HCT116 (cell line): Measurements from ENCODE around the gene DNAJC9. TPM values are rescaled to one million over a fixed set of nuclear protein-coding genes. Genes with fewer than 3 reads are reported as not detected.

Experiments used
- ATAC-seq: fragments of 200-7000 bp; cut with Tn5 transposase; 2 replicates; pipeline ENCODE4 v1.9.1; 2020; ENCODE audit warnings: mild to moderate bottlenecking, moderate library complexity
- BruUV-seq: library from RNA; stranded (reverse); fragments of 400-500 nt; replicated peaks from 2 replicates; lab custom pipeline; 2021; lab: Mats Ljungman, UMichigan
- CTCF ChIA-PET: fragments of 300-600 bp; sonication (Branson Sonifier 250); formaldehyde crosslinking; loops from one replicate; lab custom pipeline; 2021; ENCODE audit warnings: antibody characterized with exemption; lab: Charles Lee
- POLR2A ChIA-PET: fragments of 300-600, 350-600 bp; sonication (Branson Sonifier 250); formaldehyde crosslinking; loops from one replicate; lab custom pipeline; 2021; ENCODE audit warnings: antibody characterized with exemption; lab: Charles Lee
- RAD21 ChIA-PET, 2 experiments: fragments of 300-600 bp; sonication (Branson Sonifier 250); formaldehyde crosslinking; loops; one replicate each; lab custom pipeline; 2023; ENCODE audit warnings: low total read pairs in 2 of 2; ENCODE audit not compliant: uncharacterized antibody in 2 of 2, unreplicated experiment in 2 of 2, low non-redundant PET in 1 of 2; lab: Charles Lee
- DNase-seq: peaks from one replicate; pipeline ENCODE4 v3.0.0-alpha.2; 2010; ENCODE audit warnings: low read depth, low spot score
- H2AFZ ChIP-seq: fragments of 200-600 bp; shearing (Covaris generic), sonication (generic); 2 replicates; pipeline ENCODE4 v1.6.1; 2017; ENCODE audit warnings: low read depth, mixed run types, mixed read lengths, antibody characterized with exemption, low read length; ENCODE audit not compliant: poor library complexity, severe bottlenecking
- H3K27ac ChIP-seq: 2 replicates; pipeline ENCODE4 v1.5.1; 2012; ENCODE audit warnings: low read depth, low read length
- H3K27me3 ChIP-seq: fragments of 200-600 bp; sonication (generic); 2 replicates; pipeline ENCODE4 v1.6.1; 2016; ENCODE audit warnings: mixed run types, low read length, mixed read lengths; ENCODE audit not compliant: insufficient read depth
- H3K36me3 ChIP-seq, 2 experiments: fragments of 200-500 bp in 1 of 2; fragments of 200-600 bp in 1 of 2; sonication (Bioruptor generic) in 1 of 2; sonication (generic) in 1 of 2; 2 replicates each; pipeline versions ENCODE4 v1.5.1 to v1.6.1; 2014 to 2016; ENCODE audit warnings: low read length in 2 of 2, inconsistent platforms in 1 of 2, mixed read lengths in 1 of 2, mixed run types in 1 of 2; ENCODE audit not compliant: insufficient read depth in 2 of 2, control insufficient read depth in 1 of 2
- H3K4me1 ChIP-seq, 2 experiments: fragments of 200-600 bp in 1 of 2; sonication (generic) in 1 of 2; 2 replicates each; pipeline versions ENCODE4 v1.5.1 to v1.6.1; 2012 to 2017; ENCODE audit warnings: low read length in 2 of 2, inconsistent platforms in 1 of 2, mild to moderate bottlenecking in 1 of 2, mixed read lengths in 1 of 2, mixed run types in 1 of 2, moderate library complexity in 1 of 2; ENCODE audit not compliant: insufficient read depth in 2 of 2, control insufficient read depth in 1 of 2
- H3K4me2 ChIP-seq: fragments of 200-600 bp; sonication (generic); 2 replicates; pipeline ENCODE4 v1.6.1; 2017; ENCODE audit warnings: mixed run types, low read length, mixed read lengths
- H3K4me3 ChIP-seq, 2 experiments: fragments of 200-600 bp in 1 of 2; sonication (generic) in 1 of 2; replicated peaks in 1 of 2; 2 replicates each; pipeline ENCODE4 v1.5.1; 2011 to 2016; ENCODE audit warnings: low read length in 2 of 2, control low read depth in 1 of 2, low read depth in 1 of 2, mild to moderate bottlenecking in 1 of 2, mixed read lengths in 1 of 2, mixed run types in 1 of 2
- H3K79me2 ChIP-seq: fragments of 200-600 bp; sonication (generic); 2 replicates; pipeline ENCODE4 v1.6.1; 2017; ENCODE audit warnings: mild to moderate bottlenecking, mixed run types, low read length, moderate library complexity, mixed read lengths; ENCODE audit not compliant: insufficient read depth
- H3K9ac ChIP-seq: fragments of 200-600 bp; sonication (generic); 2 replicates; pipeline ENCODE4 v1.6.1; 2016; ENCODE audit warnings: low read length, mixed read lengths
- H3K9me2 ChIP-seq: fragments of 200-600 bp; sonication (generic), shearing (Covaris generic); 2 replicates; pipeline ENCODE4 v1.6.1; 2017; ENCODE audit warnings: mixed run types, mild to moderate bottlenecking, moderate library complexity; ENCODE audit not compliant: insufficient read depth
- H3K9me3 ChIP-seq, 2 experiments: fragments of 200-500 bp in 1 of 2; fragments of 200-600 bp in 1 of 2; sonication (Bioruptor generic) in 1 of 2; sonication (generic) in 1 of 2; 2 replicates each; pipeline ENCODE4 v1.6.1; 2014 to 2017; ENCODE audit warnings: low read length in 2 of 2, mixed read lengths in 2 of 2, inconsistent platforms in 1 of 2, low read depth in 1 of 2, mild to moderate bottlenecking in 1 of 2, mixed run types in 1 of 2, moderate library complexity in 1 of 2; ENCODE audit not compliant: control insufficient read depth in 1 of 2, insufficient read depth in 1 of 2
- H4K20me1 ChIP-seq: fragments of 200-600 bp; sonication (generic), shearing (Covaris generic); 2 replicates; pipeline ENCODE4 v1.6.1; 2017; ENCODE audit warnings: mixed run types, mild to moderate bottlenecking, moderate library complexity; ENCODE audit not compliant: insufficient read depth
- CBX3 ChIP-seq: IDR thresholded peaks from 2 replicates; pipeline ENCODE4 v1.6.1; 2012; ENCODE audit warnings: low read depth
- CEBPB ChIP-seq: IDR thresholded peaks from 2 replicates; pipeline ENCODE4 v1.6.1; 2012; ENCODE audit warnings: low read depth
- EGR1 ChIP-seq: IDR thresholded peaks from 2 replicates; pipeline ENCODE4 v1.6.1; 2012; ENCODE audit warnings: low read depth
- ELF1 ChIP-seq: IDR thresholded peaks from 2 replicates; pipeline ENCODE4 v1.6.1; 2012; ENCODE audit warnings: low read depth, borderline replicate concordance
- EZH2 ChIP-seq: fragments of 200-600 bp; sonication (generic); IDR thresholded peaks from 2 replicates; pipeline ENCODE4 v1.6.1; 2017; ENCODE audit warnings: antibody characterized with exemption, mixed run types
- JUND ChIP-seq: IDR thresholded peaks from 2 replicates; pipeline ENCODE4 v1.6.1; 2012
- POLR2A ChIP-seq: IDR thresholded peaks from 2 replicates; pipeline ENCODE4 v1.7.0; 2011; ENCODE audit warnings: borderline replicate concordance; ENCODE audit not compliant: insufficient read depth, insufficient read length; ENCODE audit errors: extremely low read depth
- POLR2AphosphoS5 ChIP-seq: IDR thresholded peaks from 2 replicates; pipeline ENCODE4 v1.6.1; 2011; ENCODE audit warnings: mild to moderate bottlenecking, low read depth, low read length, moderate library complexity
- RAD21 ChIP-seq: IDR thresholded peaks from 2 replicates; pipeline ENCODE4 v1.6.1; 2012; ENCODE audit warnings: low read depth, mild to moderate bottlenecking
- SIN3A ChIP-seq: IDR thresholded peaks from 2 replicates; pipeline ENCODE4 v1.6.1; 2012; ENCODE audit warnings: low read depth
- ZFX ChIP-seq: fragments of 450-650 bp; IDR thresholded peaks from 2 replicates; pipeline ENCODE4 v1.6.1; 2017
- ZNF274 ChIP-seq: fragments of 200-500 bp; sonication (Bioruptor generic); IDR thresholded peaks from 2 replicates; pipeline ENCODE4 v1.6.1; 2014; ENCODE audit warnings: mild to moderate bottlenecking, low read depth, low read length, inconsistent platforms
- intact Hi-C: fragments of 100-400 bp; cut with micrococcal nuclease; formaldehyde crosslinking; loops from 2 replicates; pipeline ENCODE4 v1.10.0; 2022
- total RNA-seq: library from RNA; stranded (reverse); gene quantifications from one replicate; pipeline ENCODE4 v1.2.1, GENCODE V29; 2021; ENCODE audit not compliant: unreplicated experiment
- TF ChIP-seq, protein P1 (sequence below): IDR thresholded peaks from 2 replicates; pipeline ENCODE4 v1.6.1; 2012; ENCODE audit warnings: low read depth
- TF ChIP-seq, protein P2 (sequence below): IDR thresholded peaks from 2 replicates; pipeline ENCODE4 v1.6.1; 2012
- TF ChIP-seq, protein P3 (sequence below), 3 experiments: fragments of 200-600 bp in 1 of 3; sonication (generic) in 1 of 3; IDR thresholded peaks in 2 of 3; conservative IDR thresholded peaks in 1 of 3; 2 replicates each; pipeline ENCODE4 v1.5.1; 2012 to 2017; ENCODE audit warnings: low read depth in 2 of 3, low read length in 2 of 3, antibody characterized with exemption in 1 of 3, borderline replicate concordance in 1 of 3, control low read depth in 1 of 3, mild to moderate bottlenecking in 1 of 3, mixed read lengths in 1 of 3, mixed run types in 1 of 3, moderate library complexity in 1 of 3; ENCODE audit not compliant: insufficient read depth in 1 of 3
- TF ChIP-seq, protein P4 (sequence below): IDR thresholded peaks from 2 replicates; pipeline ENCODE4 v1.6.1; 2011; ENCODE audit warnings: mild to moderate bottlenecking, low read length, moderate library complexity; ENCODE audit not compliant: insufficient replicate concordance; ENCODE audit errors: extremely low read depth
- TF ChIP-seq, protein P5 (sequence below): IDR thresholded peaks from 2 replicates; pipeline ENCODE4 v1.6.1; 2012

The DNAJC9 gene
- total RNA-seq, 1 experiment from 2014 or later = 40.3 TPM

DNA sequence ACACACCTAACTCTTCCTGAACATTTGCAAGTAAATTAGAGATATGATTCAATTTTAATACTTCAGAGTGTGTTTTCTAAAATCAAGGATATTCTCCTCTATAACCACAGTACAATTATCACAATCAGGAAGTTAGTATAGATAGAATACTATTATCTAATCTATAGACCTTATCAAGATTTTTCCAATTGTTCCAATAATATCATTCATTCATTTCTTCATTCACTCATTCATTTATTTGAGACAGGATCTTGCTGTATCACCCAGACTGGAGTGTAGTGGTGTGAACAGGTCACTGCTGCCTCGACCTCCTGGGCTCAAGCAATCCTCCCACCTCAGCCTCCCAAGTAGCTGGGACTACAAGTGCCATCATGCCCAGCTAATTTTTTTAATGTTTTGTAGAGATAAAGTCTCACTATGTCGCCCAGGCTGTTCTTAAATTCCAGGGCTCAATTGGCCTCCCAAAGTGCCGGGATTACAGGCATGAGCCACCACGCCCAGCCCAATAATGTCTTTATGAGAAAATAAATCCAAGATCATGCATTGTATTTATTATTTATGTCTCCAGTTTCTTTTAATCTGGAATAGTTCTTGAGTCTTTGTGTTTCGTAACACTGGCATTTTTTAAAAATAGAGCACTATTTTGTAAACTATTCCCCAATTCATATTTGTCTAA, 16.0 kb upstream of the DNAJC9 start:
- ChIA-PET POLR2A (interaction anchor here (1.6 to 2.5 kb wide), 3 partner anchors 10 to 150 kb away, joined by 5 to 16 read pairs (median 14); partner anchors contain the start of genes ANXA7, DNAJC9 and MRPS16), CTCF (interaction anchor here (1.1 to 1.7 kb wide), 5 partner anchors 9 to 381 kb away, joined by 3 to 7 read pairs (median 4); no protein-coding TSS in a partner anchor), RAD21 (no interaction called here)
- H3K36me3 ChIP-seq = no peaks in the 10 kb centered on the region
- ATAC-seq (no peak), DNase-seq (no peak)
- no peaks in the 10 kb centered on the region for H3K27me3 ChIP-seq
- H3K79me2 ChIP-seq = no peaks in the 10 kb centered on the region
- no peaks in the 10 kb centered on the region for H4K20me1 ChIP-seq
- H3K9me3 ChIP-seq = no peaks in the 10 kb centered on the region
- H3K4me1 ChIP-seq = peaks cover 13 to 23% of the 10 kb centered on the region in 2 experiments
- intact Hi-C loops = loop anchor here (5.0 to 10.0 kb wide), 3 partner anchors 132 to 379 kb away; partner anchors contain the start of genes MYOZ1 and PPP3CB
- H2AFZ ChIP-seq = no peak overlapping the region
- no peak for TF ChIP-seq RAD21
- TF ChIP-seq, protein P1, sequence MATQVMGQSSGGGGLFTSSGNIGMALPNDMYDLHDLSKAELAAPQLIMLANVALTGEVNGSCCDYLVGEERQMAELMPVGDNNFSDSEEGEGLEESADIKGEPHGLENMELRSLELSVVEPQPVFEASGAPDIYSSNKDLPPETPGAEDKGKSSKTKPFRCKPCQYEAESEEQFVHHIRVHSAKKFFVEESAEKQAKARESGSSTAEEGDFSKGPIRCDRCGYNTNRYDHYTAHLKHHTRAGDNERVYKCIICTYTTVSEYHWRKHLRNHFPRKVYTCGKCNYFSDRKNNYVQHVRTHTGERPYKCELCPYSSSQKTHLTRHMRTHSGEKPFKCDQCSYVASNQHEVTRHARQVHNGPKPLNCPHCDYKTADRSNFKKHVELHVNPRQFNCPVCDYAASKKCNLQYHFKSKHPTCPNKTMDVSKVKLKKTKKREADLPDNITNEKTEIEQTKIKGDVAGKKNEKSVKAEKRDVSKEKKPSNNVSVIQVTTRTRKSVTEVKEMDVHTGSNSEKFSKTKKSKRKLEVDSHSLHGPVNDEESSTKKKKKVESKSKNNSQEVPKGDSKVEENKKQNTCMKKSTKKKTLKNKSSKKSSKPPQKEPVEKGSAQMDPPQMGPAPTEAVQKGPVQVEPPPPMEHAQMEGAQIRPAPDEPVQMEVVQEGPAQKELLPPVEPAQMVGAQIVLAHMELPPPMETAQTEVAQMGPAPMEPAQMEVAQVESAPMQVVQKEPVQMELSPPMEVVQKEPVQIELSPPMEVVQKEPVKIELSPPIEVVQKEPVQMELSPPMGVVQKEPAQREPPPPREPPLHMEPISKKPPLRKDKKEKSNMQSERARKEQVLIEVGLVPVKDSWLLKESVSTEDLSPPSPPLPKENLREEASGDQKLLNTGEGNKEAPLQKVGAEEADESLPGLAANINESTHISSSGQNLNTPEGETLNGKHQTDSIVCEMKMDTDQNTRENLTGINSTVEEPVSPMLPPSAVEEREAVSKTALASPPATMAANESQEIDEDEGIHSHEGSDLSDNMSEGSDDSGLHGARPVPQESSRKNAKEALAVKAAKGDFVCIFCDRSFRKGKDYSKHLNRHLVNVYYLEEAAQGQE = no peak
- TF ChIP-seq, protein P2, sequence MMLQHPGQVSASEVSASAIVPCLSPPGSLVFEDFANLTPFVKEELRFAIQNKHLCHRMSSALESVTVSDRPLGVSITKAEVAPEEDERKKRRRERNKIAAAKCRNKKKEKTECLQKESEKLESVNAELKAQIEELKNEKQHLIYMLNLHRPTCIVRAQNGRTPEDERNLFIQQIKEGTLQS = no peak
- TF ChIP-seq JUND = no peak
- TF ChIP-seq EZH2 = no peak
- no peak for TF ChIP-seq CEBPB
- TF ChIP-seq, protein P3, sequence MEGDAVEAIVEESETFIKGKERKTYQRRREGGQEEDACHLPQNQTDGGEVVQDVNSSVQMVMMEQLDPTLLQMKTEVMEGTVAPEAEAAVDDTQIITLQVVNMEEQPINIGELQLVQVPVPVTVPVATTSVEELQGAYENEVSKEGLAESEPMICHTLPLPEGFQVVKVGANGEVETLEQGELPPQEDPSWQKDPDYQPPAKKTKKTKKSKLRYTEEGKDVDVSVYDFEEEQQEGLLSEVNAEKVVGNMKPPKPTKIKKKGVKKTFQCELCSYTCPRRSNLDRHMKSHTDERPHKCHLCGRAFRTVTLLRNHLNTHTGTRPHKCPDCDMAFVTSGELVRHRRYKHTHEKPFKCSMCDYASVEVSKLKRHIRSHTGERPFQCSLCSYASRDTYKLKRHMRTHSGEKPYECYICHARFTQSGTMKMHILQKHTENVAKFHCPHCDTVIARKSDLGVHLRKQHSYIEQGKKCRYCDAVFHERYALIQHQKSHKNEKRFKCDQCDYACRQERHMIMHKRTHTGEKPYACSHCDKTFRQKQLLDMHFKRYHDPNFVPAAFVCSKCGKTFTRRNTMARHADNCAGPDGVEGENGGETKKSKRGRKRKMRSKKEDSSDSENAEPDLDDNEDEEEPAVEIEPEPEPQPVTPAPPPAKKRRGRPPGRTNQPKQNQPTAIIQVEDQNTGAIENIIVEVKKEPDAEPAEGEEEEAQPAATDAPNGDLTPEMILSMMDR (IDR thresholded peaks at IDR 0.05 in 2 of 3, conservative IDR thresholded peaks at IDR 0.05 in 1 of 3; ENCODE audit: borderline replicate concordance in 1 of 3, insufficient read depth in 1 of 3, low read depth in 2 of 3, low read length in 2 of 3) = no peak
- TF ChIP-seq ZNF274 = no peak
- TF ChIP-seq ZFX = no peak
- TF ChIP-seq POLR2AphosphoS5 = no peak
- TF ChIP-seq, protein P4, sequence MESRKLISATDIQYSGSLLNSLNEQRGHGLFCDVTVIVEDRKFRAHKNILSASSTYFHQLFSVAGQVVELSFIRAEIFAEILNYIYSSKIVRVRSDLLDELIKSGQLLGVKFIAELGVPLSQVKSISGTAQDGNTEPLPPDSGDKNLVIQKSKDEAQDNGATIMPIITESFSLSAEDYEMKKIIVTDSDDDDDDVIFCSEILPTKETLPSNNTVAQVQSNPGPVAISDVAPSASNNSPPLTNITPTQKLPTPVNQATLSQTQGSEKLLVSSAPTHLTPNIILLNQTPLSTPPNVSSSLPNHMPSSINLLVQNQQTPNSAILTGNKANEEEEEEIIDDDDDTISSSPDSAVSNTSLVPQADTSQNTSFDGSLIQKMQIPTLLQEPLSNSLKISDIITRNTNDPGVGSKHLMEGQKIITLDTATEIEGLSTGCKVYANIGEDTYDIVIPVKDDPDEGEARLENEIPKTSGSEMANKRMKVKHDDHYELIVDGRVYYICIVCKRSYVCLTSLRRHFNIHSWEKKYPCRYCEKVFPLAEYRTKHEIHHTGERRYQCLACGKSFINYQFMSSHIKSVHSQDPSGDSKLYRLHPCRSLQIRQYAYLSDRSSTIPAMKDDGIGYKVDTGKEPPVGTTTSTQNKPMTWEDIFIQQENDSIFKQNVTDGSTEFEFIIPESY = no peak
- TF ChIP-seq CBX3 = no peak
- no peak for TF ChIP-seq EGR1
- no peak for TF ChIP-seq ELF1
- TF ChIP-seq SIN3A = no peak
- TF ChIP-seq, protein P5, sequence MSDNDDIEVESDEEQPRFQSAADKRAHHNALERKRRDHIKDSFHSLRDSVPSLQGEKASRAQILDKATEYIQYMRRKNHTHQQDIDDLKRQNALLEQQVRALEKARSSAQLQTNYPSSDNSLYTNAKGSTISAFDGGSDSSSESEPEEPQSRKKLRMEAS = no peak
- no peak for TF ChIP-seq POLR2A
- no TSS peak for BruUV-seq
- no peak overlapping the region for H3K4me3 ChIP-seq
- H3K4me2 ChIP-seq = no peak overlapping the region
- H3K9ac ChIP-seq = no peak overlapping the region
- no peaks in the 10 kb centered on the region for H3K9me2 ChIP-seq
- H3K27ac ChIP-seq = no peak overlapping the region
